GM12873 (cell line): ENCODE data around the gene NPY1R.

Source experiments
- TF ChIP-seq, protein P1 (sequence below): IDR thresholded peaks from 2 replicates; pipeline ENCODE4 v1.5.1; 2012; ENCODE audit warnings: low read depth, mild to moderate bottlenecking, moderate library complexity, low read length, control low read depth; ENCODE audit not compliant: insufficient read depth; ENCODE audit errors: missing control alignments

The NPY1R gene

DNA sequence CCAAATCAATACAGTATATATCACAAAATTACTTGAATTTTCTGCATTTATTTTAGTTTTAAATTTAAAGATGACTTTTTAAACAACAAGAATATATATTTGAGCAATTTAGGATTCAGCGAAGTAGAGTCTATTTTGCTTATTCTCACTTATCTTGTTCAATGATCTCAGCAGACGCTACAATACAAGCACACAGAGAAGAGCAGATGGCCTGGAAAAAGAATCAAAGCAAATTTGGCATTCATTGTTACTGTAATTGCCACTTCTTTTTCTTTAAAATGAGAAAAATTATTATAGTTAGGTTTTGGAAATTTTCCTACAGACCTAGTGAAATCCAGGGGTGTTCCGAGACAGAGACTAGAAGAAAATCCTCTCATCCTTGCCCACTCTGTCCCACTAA lies 57.5 kb downstream of the NPY1R start:
- TF ChIP-seq, protein P1, sequence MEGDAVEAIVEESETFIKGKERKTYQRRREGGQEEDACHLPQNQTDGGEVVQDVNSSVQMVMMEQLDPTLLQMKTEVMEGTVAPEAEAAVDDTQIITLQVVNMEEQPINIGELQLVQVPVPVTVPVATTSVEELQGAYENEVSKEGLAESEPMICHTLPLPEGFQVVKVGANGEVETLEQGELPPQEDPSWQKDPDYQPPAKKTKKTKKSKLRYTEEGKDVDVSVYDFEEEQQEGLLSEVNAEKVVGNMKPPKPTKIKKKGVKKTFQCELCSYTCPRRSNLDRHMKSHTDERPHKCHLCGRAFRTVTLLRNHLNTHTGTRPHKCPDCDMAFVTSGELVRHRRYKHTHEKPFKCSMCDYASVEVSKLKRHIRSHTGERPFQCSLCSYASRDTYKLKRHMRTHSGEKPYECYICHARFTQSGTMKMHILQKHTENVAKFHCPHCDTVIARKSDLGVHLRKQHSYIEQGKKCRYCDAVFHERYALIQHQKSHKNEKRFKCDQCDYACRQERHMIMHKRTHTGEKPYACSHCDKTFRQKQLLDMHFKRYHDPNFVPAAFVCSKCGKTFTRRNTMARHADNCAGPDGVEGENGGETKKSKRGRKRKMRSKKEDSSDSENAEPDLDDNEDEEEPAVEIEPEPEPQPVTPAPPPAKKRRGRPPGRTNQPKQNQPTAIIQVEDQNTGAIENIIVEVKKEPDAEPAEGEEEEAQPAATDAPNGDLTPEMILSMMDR, result no peak
